Neuronal stem cell (in vitro differentiated cells): ENCODE data around the gene MCTP1.

ENCODE experiments used
- DNase-seq: peaks from one replicate; pipeline ENCODE4 v3.0.0-alpha.2; 2013; ENCODE audit warnings: low spot score
- H2AFZ ChIP-seq: one replicate; pipeline ENCODE4 v1.6.1; 2013; ENCODE audit warnings: mild to moderate bottlenecking, low read length, inconsistent platforms
- H2AK5ac ChIP-seq: 2 replicates; pipeline ENCODE4 v1.6.1; 2013; ENCODE audit warnings: low read depth, mild to moderate bottlenecking, inconsistent platforms, low read length, moderate library complexity, mixed read lengths
- H2BK120ac ChIP-seq: 2 replicates; pipeline ENCODE4 v1.6.1; 2013; ENCODE audit warnings: low read depth, mild to moderate bottlenecking, inconsistent platforms, low read length, moderate library complexity, mixed read lengths
- H2BK12ac ChIP-seq: one replicate; pipeline ENCODE4 v1.6.1; 2013; ENCODE audit warnings: low read length, inconsistent platforms
- H2BK15ac ChIP-seq: 2 replicates; pipeline ENCODE4 v1.6.1; 2013; ENCODE audit warnings: mild to moderate bottlenecking, low read length, inconsistent platforms, mixed read lengths
- H2BK5ac ChIP-seq: one replicate; pipeline ENCODE4 v1.6.1; 2013; ENCODE audit warnings: inconsistent platforms, mild to moderate bottlenecking, low read length, moderate library complexity
- H3K14ac ChIP-seq: one replicate; pipeline ENCODE4 v1.6.1; 2013; ENCODE audit warnings: low read length, inconsistent platforms
- H3K18ac ChIP-seq: 2 replicates; pipeline ENCODE4 v1.6.1; 2013; ENCODE audit warnings: low read length, inconsistent platforms
- H3K23ac ChIP-seq: 2 replicates; pipeline ENCODE4 v1.6.1; 2013; ENCODE audit warnings: low read depth, mild to moderate bottlenecking, mixed read lengths, low read length, inconsistent platforms; ENCODE audit not compliant: poor library complexity
- H3K27ac ChIP-seq: replicated peaks from 3 replicates; pipeline ENCODE4 v1.5.1; 2013; ENCODE audit warnings: low read length, inconsistent platforms
- H3K27me3 ChIP-seq, 3 experiments: 2 replicates each; pipeline ENCODE4 v1.6.1; 2013; ENCODE audit warnings: low read length in 3 of 3, mild to moderate bottlenecking in 2 of 3, inconsistent platforms in 1 of 3, low read depth in 1 of 3, mixed read lengths in 1 of 3, moderate library complexity in 1 of 3; ENCODE audit not compliant: control insufficient read depth in 3 of 3, insufficient read depth in 3 of 3
- H3K36me3 ChIP-seq, 2 donors: replicated peaks in 1 of 2; 2 replicates each; pipeline ENCODE4 v1.6.1; 2013; ENCODE audit warnings: low read length in 2 of 2; ENCODE audit not compliant: control insufficient read depth in 2 of 2, insufficient read depth in 2 of 2
- H3K4ac ChIP-seq: 2 replicates; pipeline ENCODE4 v1.6.1; 2013; ENCODE audit warnings: inconsistent platforms, mild to moderate bottlenecking, low read length, moderate library complexity
- H3K4me1 ChIP-seq, 2 donors: 1 replicate in 1 of 2; 2 replicates in 1 of 2; pipeline ENCODE4 v1.6.1; 2013; ENCODE audit warnings: low read length in 2 of 2, low read depth in 1 of 2; ENCODE audit not compliant: control insufficient read depth in 2 of 2, insufficient read depth in 1 of 2
- H3K4me2 ChIP-seq: one replicate; pipeline ENCODE4 v1.6.1; 2013; ENCODE audit warnings: mild to moderate bottlenecking, low read length, inconsistent platforms; ENCODE audit not compliant: insufficient read depth, poor library complexity, severe bottlenecking
- H3K4me3 ChIP-seq, 2 donors: 2 replicates each; pipeline ENCODE4 v1.5.1; 2013; ENCODE audit warnings: low read length in 2 of 2, mild to moderate bottlenecking in 2 of 2, inconsistent platforms in 1 of 2, moderate library complexity in 1 of 2
- H3K79me1 ChIP-seq: one replicate; pipeline ENCODE4 v1.6.1; 2013; ENCODE audit warnings: low read depth, mild to moderate bottlenecking, inconsistent platforms, low read length, moderate library complexity
- H3K9ac ChIP-seq: one replicate; pipeline ENCODE4 v1.6.1; 2013; ENCODE audit warnings: mild to moderate bottlenecking, low read depth, low read length, inconsistent platforms; ENCODE audit not compliant: poor library complexity
- H3K9me3 ChIP-seq, 2 donors: replicated peaks in 1 of 2; 2 replicates each; pipeline versions ENCODE3 to v1.6.1; 2013; ENCODE audit warnings: low read length in 2 of 2, mild to moderate bottlenecking in 2 of 2, inconsistent platforms in 1 of 2, low read depth in 1 of 2, mixed read lengths in 1 of 2, moderate library complexity in 1 of 2; ENCODE audit not compliant: control insufficient read depth in 2 of 2, insufficient read depth in 1 of 2
- H4K8ac ChIP-seq: one replicate; pipeline ENCODE4 v1.6.1; 2013; ENCODE audit warnings: low read depth, mild to moderate bottlenecking, inconsistent platforms, low read length, moderate library complexity
- H4K91ac ChIP-seq: one replicate; pipeline ENCODE4 v1.6.1; 2013; ENCODE audit warnings: low read length, low read depth, mild to moderate bottlenecking, inconsistent platforms; ENCODE audit not compliant: poor library complexity
- WGBS, 2 donors: extraction: QIAGEN DNeasy Blood & Tissue Kit; methylation state at CpG; one replicate each; pipeline ENCODE4 v1.1.7; 2013; ENCODE audit warnings: missing lambda C conversion rate in 2 of 2, mixed read lengths in 1 of 2; ENCODE audit not compliant: insufficient read length in 2 of 2, insufficient replicate concordance in 1 of 2; ENCODE audit errors: extremely low coverage in 2 of 2; 5-methylcytosine and 5-hydroxymethylcytosine counted together

The MCTP1 gene

GRCh38 chr5:94993491-94993890 lies 291.4 kb downstream of the MCTP1 start:
- no peak overlapping the region for H2BK5ac ChIP-seq
- no peak overlapping the region for H3K27ac ChIP-seq
- no peak overlapping the region for H3K23ac ChIP-seq
- no peak overlapping the region for H3K4me2 ChIP-seq
- no peak overlapping the region for H3K9ac ChIP-seq
- peaks cover 2 to 3% of the 10 kb centered on the region in 2 donors for H3K4me1 ChIP-seq
- DNase-seq: no peak
- no peak overlapping the region for H3K14ac ChIP-seq
- H3K27me3 ChIP-seq: no peaks in the 10 kb centered on the region
- WGBS, 2 donors: no CpG with 5 or more reads among the region's 1 CpG
- no peaks in the 10 kb centered on the region for H3K9me3 ChIP-seq
- H2AK5ac ChIP-seq: no peak overlapping the region
- H3K4me3 ChIP-seq: no peak overlapping the region
- no peak overlapping the region for H3K4ac ChIP-seq
- no peak overlapping the region for H2BK15ac ChIP-seq
- H3K36me3 ChIP-seq: no peaks in the 10 kb centered on the region
- no peak overlapping the region for H4K91ac ChIP-seq
- H3K79me1 ChIP-seq: peaks cover 2% of the 10 kb centered on the region
- no peak overlapping the region for H4K8ac ChIP-seq
- no peak overlapping the region for H2BK120ac ChIP-seq
- no peak overlapping the region for H2AFZ ChIP-seq
- H2BK12ac ChIP-seq: no peak overlapping the region
- no peak overlapping the region for H3K18ac ChIP-seq

GRCh38 chr5:94992325-94992724 lies 292.6 kb downstream of the MCTP1 start:
- DNase-seq: no peak
- H4K8ac ChIP-seq: no peak overlapping the region
- no peaks in the 10 kb centered on the region for H3K9me3 ChIP-seq
- no peak overlapping the region for H2AK5ac ChIP-seq
- no CpG with 5 or more reads among the region's 2 CpGs for WGBS, 2 donors
- H2AFZ ChIP-seq: peak overlapping the region; percentile 1
- no peak overlapping the region for H2BK5ac ChIP-seq
- H2BK120ac ChIP-seq: no peak overlapping the region
- H4K91ac ChIP-seq: no peak overlapping the region
- H3K4me2 ChIP-seq: no peak overlapping the region
- H3K4ac ChIP-seq: no peak overlapping the region
- H2BK12ac ChIP-seq: no peak overlapping the region
- H3K23ac ChIP-seq: no peak overlapping the region
- H3K27me3 ChIP-seq: no peaks in the 10 kb centered on the region
- H3K14ac ChIP-seq: peak overlapping the region; percentile 39
- peaks cover 2% of the 10 kb centered on the region for H3K79me1 ChIP-seq
- no peak overlapping the region for H3K4me3 ChIP-seq
- no peak overlapping the region for H2BK15ac ChIP-seq
- no peaks in the 10 kb centered on the region for H3K36me3 ChIP-seq
- no peak overlapping the region for H3K9ac ChIP-seq
- peaks cover 0 to 3% of the 10 kb centered on the region in 2 donors for H3K4me1 ChIP-seq
- no peak overlapping the region for H3K18ac ChIP-seq
- no peak overlapping the region for H3K27ac ChIP-seq

GRCh38 chr5:94983861-94984535 lies 300.9 kb downstream of the MCTP1 start:
- Histone ChIP-seq H3K18ac (no peak overlapping the region), H2BK12ac (no peak overlapping the region), H3K14ac (no peak overlapping the region), H3K36me3 (no peaks in the 10 kb centered on the region), H3K23ac (no peak overlapping the region), H3K9me3 (no peaks in the 10 kb centered on the region), H2BK15ac (no peak overlapping the region), H3K9ac (no peak overlapping the region), H4K91ac (no peak overlapping the region), H3K27ac (no peak overlapping the region), H3K79me1 (no peaks in the 10 kb centered on the region), H3K27me3 (no peaks in the 10 kb centered on the region), H3K4ac (no peak overlapping the region), H4K8ac (no peak overlapping the region), H2AK5ac (no peak overlapping the region), H3K4me3 (no peak overlapping the region), H2BK5ac (no peak overlapping the region), H3K4me2 (no peak overlapping the region), H2BK120ac (no peak overlapping the region), H2AFZ (no peak overlapping the region), H3K4me1 (peaks cover 0 to 2% of the 10 kb centered on the region in 2 donors)
- no CpG with 5 or more reads among the region's 4 CpGs for WGBS, 2 donors
- no peak for DNase-seq

GRCh38 chr5:94977437-94977836 lies 307.5 kb downstream of the MCTP1 start:
- Histone ChIP-seq H2BK5ac (no peak overlapping the region), H3K18ac (no peak overlapping the region), H3K4ac (no peak overlapping the region), H3K79me1 (no peaks in the 10 kb centered on the region), H4K91ac (no peak overlapping the region), H3K27ac (no peak overlapping the region), H3K4me1 (peaks cover 0 to 2% of the 10 kb centered on the region in 2 donors), H3K9me3 (peaks cover 0 to 4% of the 10 kb centered on the region in 2 donors), H2BK120ac (no peak overlapping the region), H3K4me2 (no peak overlapping the region), H3K36me3 (no peaks in the 10 kb centered on the region), H2AFZ (no peak overlapping the region), H3K9ac (no peak overlapping the region), H3K14ac (no peak overlapping the region), H2BK15ac (no peak overlapping the region), H2AK5ac (no peak overlapping the region), H3K4me3 (no peak overlapping the region), H3K27me3 (no peaks in the 10 kb centered on the region), H2BK12ac (no peak overlapping the region), H3K23ac (no peak overlapping the region), H4K8ac (no peak overlapping the region)
- no peak for DNase-seq
- no CpG with 5 or more reads among the region's 2 CpGs for WGBS, 2 donors
